ENCODE measurements around the gene TMEM134. TPM values are rescaled to one million over a fixed set of nuclear protein-coding genes. Genes with fewer than 3 reads are reported as not detected.

TMEM134 gene
- total RNA-seq, 2 experiments from 2014 or later, result 49.9 to 52.4 TPM

- Mint-ChIP-seq H3K27ac (peak overlapping the region; percentile 88), H3K9me3 (no peaks in the 10 kb centered on the region), H3K36me3 (ENCODE audit: low read depth) (no peaks in the 10 kb centered on the region), H3K4me1 (ENCODE audit: low read depth) (peaks cover 53% of the 10 kb centered on the region), H3K4me3 (no peak overlapping the region), H3K27me3 (no peaks in the 10 kb centered on the region)
- no peaks in the 10 kb centered on the region for H3K36me3 ChIP-seq (ENCODE audit: insufficient read depth, low read length)
- TF ChIP-seq, protein P1, sequence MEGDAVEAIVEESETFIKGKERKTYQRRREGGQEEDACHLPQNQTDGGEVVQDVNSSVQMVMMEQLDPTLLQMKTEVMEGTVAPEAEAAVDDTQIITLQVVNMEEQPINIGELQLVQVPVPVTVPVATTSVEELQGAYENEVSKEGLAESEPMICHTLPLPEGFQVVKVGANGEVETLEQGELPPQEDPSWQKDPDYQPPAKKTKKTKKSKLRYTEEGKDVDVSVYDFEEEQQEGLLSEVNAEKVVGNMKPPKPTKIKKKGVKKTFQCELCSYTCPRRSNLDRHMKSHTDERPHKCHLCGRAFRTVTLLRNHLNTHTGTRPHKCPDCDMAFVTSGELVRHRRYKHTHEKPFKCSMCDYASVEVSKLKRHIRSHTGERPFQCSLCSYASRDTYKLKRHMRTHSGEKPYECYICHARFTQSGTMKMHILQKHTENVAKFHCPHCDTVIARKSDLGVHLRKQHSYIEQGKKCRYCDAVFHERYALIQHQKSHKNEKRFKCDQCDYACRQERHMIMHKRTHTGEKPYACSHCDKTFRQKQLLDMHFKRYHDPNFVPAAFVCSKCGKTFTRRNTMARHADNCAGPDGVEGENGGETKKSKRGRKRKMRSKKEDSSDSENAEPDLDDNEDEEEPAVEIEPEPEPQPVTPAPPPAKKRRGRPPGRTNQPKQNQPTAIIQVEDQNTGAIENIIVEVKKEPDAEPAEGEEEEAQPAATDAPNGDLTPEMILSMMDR (IDR thresholded peaks at IDR 0.05), result no peak
- ATAC-seq (ENCODE audit: poor library complexity), result no peak
- ChIA-PET POLR2A (interaction anchor here (0.6 to 16.8 kb wide), 6 partner anchors 9 to 56 kb away, joined by 3 to 110 read pairs (median 4); partner anchors contain the start of genes PTPRCAP and TBC1D10C), CTCF (no interaction called here)
- H3K4me1 ChIP-seq (ENCODE audit: insufficient read depth, low read length), result peaks cover 76% of the 10 kb centered on the region
- no peak for DNase-seq
- H3K9me3 ChIP-seq (ENCODE audit: control insufficient read depth in 1 of 2, insufficient read depth in 1 of 2, low read length in 2 of 2), result no peaks in the 10 kb centered on the region
- no peak overlapping the region for H3K27ac ChIP-seq (ENCODE audit: low read depth in 1 of 2, low read length in 2 of 2)
- no peaks in the 10 kb centered on the region for H3K27me3 ChIP-seq (ENCODE audit: control insufficient read depth in 1 of 2, insufficient read depth in 2 of 2, low read length in 2 of 2)
- H3K4me3 ChIP-seq (ENCODE audit: low read length), result no peak overlapping the region
- intact Hi-C loops (cut with DNase I, micrococcal nuclease), result no loop called here
Measured at GRCh38 chr11:67449116-67449844, 19.8 kb downstream of the TMEM134 start.

DNA sequence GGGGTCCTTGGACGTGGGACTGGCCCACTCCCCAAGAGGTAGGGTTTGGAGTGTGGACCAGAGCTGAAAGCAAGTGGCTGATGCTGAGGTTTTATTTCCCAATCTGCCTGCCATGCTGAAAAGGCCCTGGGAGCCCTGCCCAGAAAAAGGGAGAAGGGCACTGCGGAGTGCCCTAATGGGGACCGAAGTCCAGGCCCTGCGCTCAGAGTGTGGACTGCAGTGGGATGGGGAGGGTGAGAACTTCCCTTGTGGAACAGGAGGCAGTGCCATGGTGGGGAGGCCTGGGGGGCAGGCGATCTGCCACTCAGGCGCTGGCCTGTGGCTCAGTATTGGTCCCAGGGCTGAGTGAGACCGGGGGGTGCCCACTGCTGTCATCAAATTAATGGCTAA lies 20.8 kb downstream of the TMEM134 start:
- H3K4me1 Mint-ChIP-seq (ENCODE audit: low read depth), result peaks cover 60% of the 10 kb centered on the region
- ChIA-PET CTCF (no interaction called here), POLR2A (interaction anchor here (0.7 to 16.8 kb wide), 3 partner anchors 10 to 45 kb away, joined by 4 to 110 read pairs (median 6); partner anchors contain the start of genes PTPRCAP, TBC1D10C and TMEM134)
- no peaks in the 10 kb centered on the region for H3K27me3 Mint-ChIP-seq
- H3K27me3 ChIP-seq (ENCODE audit: control insufficient read depth in 1 of 2, insufficient read depth in 2 of 2, low read length in 2 of 2), result no peaks in the 10 kb centered on the region
- no peaks in the 10 kb centered on the region for H3K9me3 Mint-ChIP-seq
- no peak overlapping the region for H3K4me3 ChIP-seq (ENCODE audit: low read length)
- peaks cover 82% of the 10 kb centered on the region for H3K4me1 ChIP-seq (ENCODE audit: insufficient read depth, low read length)
- no peak overlapping the region for H3K4me3 Mint-ChIP-seq
- intact Hi-C loops (cut with DNase I, micrococcal nuclease), result no loop called here
- peak overlapping the region; percentile 100 for H3K27ac Mint-ChIP-seq
- TF ChIP-seq, protein P1 (IDR thresholded peaks at IDR 0.05), result no peak
- ATAC-seq (ENCODE audit: poor library complexity) (no peak), DNase-seq (no peak)
- no peaks in the 10 kb centered on the region for H3K36me3 ChIP-seq (ENCODE audit: insufficient read depth, low read length)
- H3K27ac ChIP-seq (ENCODE audit: low read depth in 1 of 2, low read length in 2 of 2), result peak overlapping the region in 1 of 2 donors; percentile 5
- H3K9me3 ChIP-seq (ENCODE audit: control insufficient read depth in 1 of 2, insufficient read depth in 1 of 2, low read length in 2 of 2), result no peaks in the 10 kb centered on the region
- H3K36me3 Mint-ChIP-seq (ENCODE audit: low read depth), result no peaks in the 10 kb centered on the region

DNA sequence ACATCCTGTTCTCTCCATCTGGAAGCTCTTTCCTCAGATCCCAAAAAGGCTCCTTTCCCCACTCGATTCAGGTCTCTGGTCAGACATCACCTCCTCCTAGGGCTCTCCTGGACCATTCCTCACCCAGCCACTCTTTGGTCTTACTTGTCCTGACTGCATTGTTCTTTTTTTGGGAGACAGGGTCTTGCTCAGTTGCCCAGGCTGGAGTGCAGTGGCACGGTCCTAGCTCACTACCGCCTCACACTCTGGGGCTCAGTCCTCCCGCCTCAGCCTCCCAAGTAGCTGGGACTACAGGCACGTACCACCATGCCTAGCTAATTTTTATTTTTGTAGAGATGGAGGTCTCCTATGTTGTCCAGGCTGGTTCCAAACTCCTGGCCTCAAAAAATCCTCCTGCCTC lies 23.5 kb downstream of the TMEM134 start:
- intact Hi-C loops (cut with DNase I, micrococcal nuclease), result no loop called here
- ATAC-seq (ENCODE audit: poor library complexity), result no peak
- TF ChIP-seq, protein P1 (IDR thresholded peaks at IDR 0.05), result no peak
- Histone ChIP-seq H3K4me1 (ENCODE audit: insufficient read depth, low read length) (peaks cover 94% of the 10 kb centered on the region), H3K9me3 (ENCODE audit: control insufficient read depth in 1 of 2, insufficient read depth in 1 of 2, low read length in 2 of 2) (no peaks in the 10 kb centered on the region), H3K36me3 (ENCODE audit: insufficient read depth, low read length) (no peaks in the 10 kb centered on the region), H3K4me3 (ENCODE audit: low read length) (no peak overlapping the region), H3K27me3 (ENCODE audit: control insufficient read depth in 1 of 2, insufficient read depth in 2 of 2, low read length in 2 of 2) (no peaks in the 10 kb centered on the region), H3K27ac (ENCODE audit: low read depth in 1 of 2, low read length in 2 of 2) (peak overlapping the region; percentile 83 to 90)
- H3K27me3 Mint-ChIP-seq, result no peaks in the 10 kb centered on the region
- peak overlapping the region; percentile 84 for H3K4me3 Mint-ChIP-seq
- ChIA-PET POLR2A (interaction anchor here (0.9 to 16.8 kb wide), 8 partner anchors 7 to 46 kb away, joined by 3 to 110 read pairs (median 4); partner anchors contain the start of genes PTPRCAP, TBC1D10C and TMEM134), CTCF (no interaction called here)
- H3K27ac Mint-ChIP-seq, result peak overlapping the region; percentile 100
- no peaks in the 10 kb centered on the region for H3K9me3 Mint-ChIP-seq
- DNase-seq, result no peak
- H3K36me3 Mint-ChIP-seq (ENCODE audit: low read depth), result peaks cover 5% of the 10 kb centered on the region
- peaks cover 81% of the 10 kb centered on the region for H3K4me1 Mint-ChIP-seq (ENCODE audit: low read depth)

Measured in CD4-positive, alpha-beta T cell (primary cell).